Hepatocyte (in vitro differentiated cells): ENCODE results near the gene ZFP36L1. TPM values are rescaled to one million over a fixed set of nuclear protein-coding genes. Genes with fewer than 3 reads are reported as not detected.

Source experiments
- DNase-seq: peaks from one replicate; pipeline ENCODE4 v3.0.0-alpha.2; 2016; ENCODE audit warnings: low spot score
- H2AFZ ChIP-seq: fragments of 200-600 bp; sonication (generic); 2 replicates; pipeline ENCODE4 v1.6.0; 2016; ENCODE audit warnings: antibody characterized with exemption, mild to moderate bottlenecking
- H3K27ac ChIP-seq: fragments of 200-600 bp; sonication (generic); 2 replicates; pipeline ENCODE4 v1.5.1; 2016; ENCODE audit warnings: mild to moderate bottlenecking
- H3K27me3 ChIP-seq: fragments of 200-600 bp; sonication (generic); 2 replicates; pipeline ENCODE4 v1.6.1; 2016
- H3K36me3 ChIP-seq: fragments of 200-600 bp; sonication (generic); replicated peaks from 2 replicates; pipeline ENCODE4 v1.5.1; 2016; ENCODE audit warnings: low read depth; ENCODE audit not compliant: insufficient read depth
- H3K4me1 ChIP-seq: fragments of 200-600 bp; sonication (generic); 2 replicates; pipeline ENCODE4 v1.5.1; 2016; ENCODE audit warnings: mild to moderate bottlenecking, moderate library complexity; ENCODE audit not compliant: insufficient read depth
- H3K4me2 ChIP-seq: fragments of 200-600 bp; sonication (generic); 2 replicates; pipeline ENCODE4 v1.6.0; 2016
- H3K4me3 ChIP-seq: fragments of 200-600 bp; sonication (generic); 2 replicates; pipeline ENCODE4 v1.5.1; 2016; ENCODE audit warnings: mild to moderate bottlenecking
- H3K79me2 ChIP-seq: fragments of 200-600 bp; sonication (generic); 2 replicates; pipeline ENCODE4 v1.6.0; 2017; ENCODE audit warnings: mild to moderate bottlenecking
- H3K9me2 ChIP-seq: fragments of 200-600 bp; sonication (generic); replicated peaks from 2 replicates; pipeline ENCODE4 v1.6.0; 2017; ENCODE audit warnings: mild to moderate bottlenecking; ENCODE audit not compliant: insufficient read depth
- H3K9me3 ChIP-seq: fragments of 200-600 bp; sonication (generic); 2 replicates; pipeline ENCODE4 v1.5.1; 2016; ENCODE audit warnings: low read depth, mild to moderate bottlenecking
- H4K20me1 ChIP-seq: fragments of 200-600 bp; sonication (generic); 2 replicates; pipeline ENCODE4 v1.6.0; 2016; ENCODE audit warnings: mild to moderate bottlenecking; ENCODE audit not compliant: insufficient read depth, poor library complexity, severe bottlenecking
- CTCF ChIP-seq: fragments of 200-600 bp; sonication (generic); IDR thresholded peaks from 2 replicates; pipeline ENCODE4 v1.5.1; 2016; ENCODE audit warnings: antibody characterized with exemption, mild to moderate bottlenecking; ENCODE audit not compliant: poor library complexity
- EZH2 ChIP-seq: fragments of 200-600 bp; sonication (generic); IDR thresholded peaks from 2 replicates; pipeline ENCODE4 v1.6.1; 2016; ENCODE audit warnings: antibody characterized with exemption, mild to moderate bottlenecking, borderline replicate concordance
- EZH2phosphoT487 ChIP-seq: fragments of 200-600 bp; sonication (generic); IDR thresholded peaks from one replicate; pipeline ENCODE4 v1.6.1; 2018; ENCODE audit warnings: antibody characterized with exemption, mild to moderate bottlenecking, low read depth, moderate library complexity; ENCODE audit not compliant: unreplicated experiment, severe bottlenecking
- WGBS: methylation state at CpG from one replicate; pipeline ENCODE4 v1.1.6; 2016; ENCODE audit warnings: low lambda C conversion rate; ENCODE audit errors: missing lambda C conversion rate; 5-methylcytosine and 5-hydroxymethylcytosine counted together
- polyA plus RNA-seq: library from polyadenylated mRNA; unstranded; fragments of >200 nt; fragmentation: Nextera tagmentation; extraction: Ambion mirVana; gene quantifications from 2 replicates; pipeline ENCODE4 v1.2.1, GENCODE V29; 2016
- total RNA-seq: library from RNA; depleted of rRNA; stranded (reverse); fragments of >200 nt; gene quantifications from 2 replicates; pipeline ENCODE4 v1.2.3, GENCODE V29; 2014

ZFP36L1 gene
- total and polyA plus RNA-seq, 2 experiments from 2014 or later: 101 to 404 TPM

- Histone ChIP-seq H2AFZ (peak overlapping the region; percentile 42), H3K36me3 (no peaks in the 10 kb centered on the region)
- peak; percentile 80 for DNase-seq
These were observed 2.2 kb upstream of the ZFP36L1 start for GRCh38 chr14:68794851-68795596.

GRCh38 chr14:68794130-68794850, 1.4 kb upstream of the ZFP36L1 start:
- H3K36me3 ChIP-seq: no peaks in the 10 kb centered on the region
- DNase-seq: peak; percentile 92
- H3K79me2 ChIP-seq: peaks cover 66% of the 10 kb centered on the region
- H3K4me1 ChIP-seq: peaks cover 13% of the 10 kb centered on the region
- WGBS: 2% methylated on average over 39 of the region's 41 CpGs
- peak overlapping the region; percentile 99 for H3K27ac ChIP-seq
- peaks cover 34% of the 10 kb centered on the region for H4K20me1 ChIP-seq
- no peaks in the 10 kb centered on the region for H3K27me3 ChIP-seq
- no peak for TF ChIP-seq EZH2
- no peak for TF ChIP-seq EZH2phosphoT487
- no peak for TF ChIP-seq CTCF
- peak overlapping the region; percentile 71 for H3K4me3 ChIP-seq
- no peaks in the 10 kb centered on the region for H3K9me3 ChIP-seq
- H2AFZ ChIP-seq: no peak overlapping the region
- H3K4me2 ChIP-seq: peak overlapping the region; percentile 92
- no peaks in the 10 kb centered on the region for H3K9me2 ChIP-seq

More at GRCh38 chr14:68794851-68795596, 2.2 kb upstream of the ZFP36L1 start:
- H3K27ac ChIP-seq: peak overlapping the region; percentile 99
- TF ChIP-seq EZH2phosphoT487 (no peak), EZH2 (no peak), CTCF (no peak)
- peaks cover 58% of the 10 kb centered on the region for H3K79me2 ChIP-seq
- no peaks in the 10 kb centered on the region for H3K9me3 ChIP-seq
- H3K27me3 ChIP-seq: no peaks in the 10 kb centered on the region
- H3K4me1 ChIP-seq: peaks cover 13% of the 10 kb centered on the region
- WGBS: under 1% methylated on average over 22 of the region's 36 CpGs
- H3K4me2 ChIP-seq: peak overlapping the region; percentile 92
- H3K4me3 ChIP-seq: peak overlapping the region; percentile 71
- H4K20me1 ChIP-seq: peaks cover 27% of the 10 kb centered on the region
- H3K9me2 ChIP-seq: no peaks in the 10 kb centered on the region

- TF ChIP-seq CTCF: no peak
- TF ChIP-seq EZH2phosphoT487: no peak
- TF ChIP-seq EZH2: no peak
- Histone ChIP-seq H3K27ac (peak overlapping the region; percentile 99), H3K79me2 (peaks cover 69% of the 10 kb centered on the region), H3K4me3 (peak overlapping the region; percentile 71), H2AFZ (no peak overlapping the region), H3K9me2 (no peaks in the 10 kb centered on the region), H3K9me3 (no peaks in the 10 kb centered on the region), H4K20me1 (peaks cover 39% of the 10 kb centered on the region), H3K4me2 (peak overlapping the region; percentile 92), H3K36me3 (peaks cover 3% of the 10 kb centered on the region), H3K27me3 (no peaks in the 10 kb centered on the region), H3K4me1 (peaks cover 13% of the 10 kb centered on the region)
- under 1% methylated on average over 33 of the region's 33 CpGs for WGBS
- no peak for DNase-seq
These were observed 865 bp upstream of the ZFP36L1 start for GRCh38 chr14:68793734-68794129.
